HG02678 (cell line): Measurements from ENCODE around the gene EMC10.

ENCODE experiments used
- ATAC-seq: cut with Tn5 transposase; IDR thresholded peaks from one replicate; pipeline ENCODE4 v1.9.1; 2021; ENCODE audit warnings: mild to moderate bottlenecking, moderate library complexity; ENCODE audit not compliant: unreplicated experiment

The EMC10 gene

GRCh38 chr19:50477751-50478515 lies 1.6 kb downstream of the EMC10 start:
- no peak for ATAC-seq

- ATAC-seq = no peak
Observed at GRCh38 chr19:50478901-50479715, 2.8 kb downstream of the EMC10 start.

GRCh38 chr19:50479761-50480251 lies 3.5 kb downstream of the EMC10 start:
- ATAC-seq = no peak

GRCh38 chr19:50480281-50481111 lies 4.2 kb downstream of the EMC10 start:
- ATAC-seq = no peak

GRCh38 chr19:50481351-50482149 lies 5.2 kb downstream of the EMC10 start:
- ATAC-seq = no peak

- no peak for ATAC-seq
Observed at GRCh38 chr19:50482271-50482855, 6.1 kb downstream of the EMC10 start.

- no peak for ATAC-seq
Observed at GRCh38 chr19:50482916-50483315, 6.6 kb downstream of the EMC10 start.

GRCh38 chr19:50485284-50485955 lies 9.1 kb downstream of the EMC10 start:
- ATAC-seq = no peak

- ATAC-seq = no peak
Observed at GRCh38 chr19:50486823-50487515, 10.7 kb downstream of the EMC10 start.

- no peak for ATAC-seq
Observed at GRCh38 chr19:50488389-50489194, 12.3 kb downstream of the EMC10 start.

- no peak for ATAC-seq
Observed at GRCh38 chr19:50489461-50490011, 13.2 kb downstream of the EMC10 start.

GRCh38 chr19:50490411-50490811 lies 14.1 kb downstream of the EMC10 start:
- no peak for ATAC-seq

GRCh38 chr19:50490991-50491472 lies 14.7 kb downstream of the EMC10 start:
- no peak for ATAC-seq

GRCh38 chr19:50492303-50493052 lies 16.2 kb downstream of the EMC10 start:
- ATAC-seq = no peak

GRCh38 chr19:50493171-50493570 lies 16.9 kb downstream of the EMC10 start:
- no peak for ATAC-seq

GRCh38 chr19:50494186-50495019 lies 18.1 kb downstream of the EMC10 start:
- ATAC-seq = no peak
